Prostate gland (tissue), 2 donors: ENCODE results near the gene ANKRD16. TPM values are rescaled to one million over a fixed set of nuclear protein-coding genes. Genes with fewer than 3 reads are reported as not detected.

Experiments used
- DNase-seq: peaks from one replicate; pipeline ENCODE4 v3.0.0-alpha.2; 2019; ENCODE audit warnings: low spot score
- H3K27ac ChIP-seq, 2 donors: fragments of 200-600 bp; sonication (generic); 2 replicates each; pipeline ENCODE4 v1.5.1; 2017 to 2019
- H3K27me3 ChIP-seq: fragments of 200-600 bp; sonication (generic); replicated peaks from 2 replicates; pipeline ENCODE4 v1.5.1; 2019; ENCODE audit not compliant: insufficient read depth
- H3K36me3 ChIP-seq, 2 donors: fragments of 200-600 bp; sonication (generic); 1 replicate in 1 of 2; 2 replicates in 1 of 2; pipeline versions ENCODE4 v1.5.1 to v1.8.1; 2017 to 2019
- H3K4me1 ChIP-seq: fragments of 200-600 bp; sonication (generic); replicated peaks from 2 replicates; pipeline ENCODE4 v1.5.1; 2019
- H3K4me3 ChIP-seq, 2 donors: fragments of 200-600 bp; sonication (generic); 2 replicates each; pipeline ENCODE4 v1.5.1; 2017 to 2019
- H3K9me3 ChIP-seq: fragments of 200-600 bp; sonication (generic); 2 replicates; pipeline ENCODE4 v1.5.1; 2017
- POLR2A ChIP-seq: fragments of 450-650 bp; IDR thresholded peaks from one replicate; pipeline ENCODE4 v1.6.1; 2016; ENCODE audit warnings: antibody characterized with exemption, mild to moderate bottlenecking
- POLR2AphosphoS5 ChIP-seq: sonication (generic); formaldehyde crosslinking; IDR thresholded peaks from one replicate; pipeline ENCODE4 v1.6.1; 2017; ENCODE audit warnings: antibody characterized with exemption
- WGBS: methylation state at CpG from one replicate; pipeline ENCODE4 v1.1.5; 2018; 5-methylcytosine and 5-hydroxymethylcytosine counted together
- intact Hi-C: fragments of 100-400 bp; cut with DNase I; formaldehyde crosslinking; loops from one replicate; pipeline ENCODE4 v1.14.2; 2022
- total RNA-seq, 2 donors: library from RNA; depleted of rRNA; stranded (reverse); fragments of >200 nt; gene quantifications; one replicate each; pipeline ENCODE4 v1.1.0, GENCODE V29; 2016
- TF ChIP-seq, protein P1 (sequence below), 4 experiments: fragments of 200-600 bp in 2 of 4; fragments of 450-650 bp in 2 of 4; sonication (generic) in 2 of 4; IDR thresholded peaks; 1 replicate in 3 of 4; 2 replicates in 1 of 4; pipeline ENCODE4 v1.5.1; 2016 to 2019; ENCODE audit warnings: antibody characterized with exemption in 4 of 4, mild to moderate bottlenecking in 2 of 4, moderate library complexity in 2 of 4

The ANKRD16 gene
- total RNA-seq, 2 donors from 2014 or later = 14.4 to 20.1 TPM

DNA sequence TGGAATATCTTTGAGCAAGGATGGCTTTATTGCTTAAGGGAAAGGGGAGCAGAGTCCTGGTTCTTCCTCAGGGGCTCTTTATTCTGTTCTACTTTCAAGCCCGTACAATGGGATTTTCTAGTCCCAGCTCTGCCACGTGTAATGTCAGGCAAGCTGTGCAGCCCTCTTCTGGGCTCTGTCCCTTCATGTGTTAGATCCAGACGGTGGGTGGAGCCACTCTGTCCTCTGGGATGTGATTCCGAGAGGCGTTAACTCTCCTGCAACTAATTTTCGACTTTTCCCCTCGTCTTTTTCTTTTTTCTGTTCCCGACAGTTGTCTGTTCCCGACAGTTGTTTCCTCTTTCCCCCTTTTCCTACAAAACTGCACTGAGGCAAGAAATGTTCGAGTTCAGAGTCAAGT, 35.2 kb upstream of the ANKRD16 start:
- Histone ChIP-seq H3K27me3 (no peaks in the 10 kb centered on the region), H3K4me3 (no peak overlapping the region), H3K27ac (no peak overlapping the region), H3K9me3 (no peaks in the 10 kb centered on the region), H3K4me1 (no peaks in the 10 kb centered on the region), H3K36me3 (peaks cover 8 to 18% of the 10 kb centered on the region in 2 donors)
- 89% methylated on average over 10 of the region's 10 CpGs for WGBS
- intact Hi-C loops = no loop called here
- TF ChIP-seq POLR2AphosphoS5 (no peak), POLR2A (no peak)
- TF ChIP-seq, protein P1, sequence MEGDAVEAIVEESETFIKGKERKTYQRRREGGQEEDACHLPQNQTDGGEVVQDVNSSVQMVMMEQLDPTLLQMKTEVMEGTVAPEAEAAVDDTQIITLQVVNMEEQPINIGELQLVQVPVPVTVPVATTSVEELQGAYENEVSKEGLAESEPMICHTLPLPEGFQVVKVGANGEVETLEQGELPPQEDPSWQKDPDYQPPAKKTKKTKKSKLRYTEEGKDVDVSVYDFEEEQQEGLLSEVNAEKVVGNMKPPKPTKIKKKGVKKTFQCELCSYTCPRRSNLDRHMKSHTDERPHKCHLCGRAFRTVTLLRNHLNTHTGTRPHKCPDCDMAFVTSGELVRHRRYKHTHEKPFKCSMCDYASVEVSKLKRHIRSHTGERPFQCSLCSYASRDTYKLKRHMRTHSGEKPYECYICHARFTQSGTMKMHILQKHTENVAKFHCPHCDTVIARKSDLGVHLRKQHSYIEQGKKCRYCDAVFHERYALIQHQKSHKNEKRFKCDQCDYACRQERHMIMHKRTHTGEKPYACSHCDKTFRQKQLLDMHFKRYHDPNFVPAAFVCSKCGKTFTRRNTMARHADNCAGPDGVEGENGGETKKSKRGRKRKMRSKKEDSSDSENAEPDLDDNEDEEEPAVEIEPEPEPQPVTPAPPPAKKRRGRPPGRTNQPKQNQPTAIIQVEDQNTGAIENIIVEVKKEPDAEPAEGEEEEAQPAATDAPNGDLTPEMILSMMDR (IDR thresholded peaks at IDR 0.05) = no peak
- DNase-seq = no peak

DNA sequence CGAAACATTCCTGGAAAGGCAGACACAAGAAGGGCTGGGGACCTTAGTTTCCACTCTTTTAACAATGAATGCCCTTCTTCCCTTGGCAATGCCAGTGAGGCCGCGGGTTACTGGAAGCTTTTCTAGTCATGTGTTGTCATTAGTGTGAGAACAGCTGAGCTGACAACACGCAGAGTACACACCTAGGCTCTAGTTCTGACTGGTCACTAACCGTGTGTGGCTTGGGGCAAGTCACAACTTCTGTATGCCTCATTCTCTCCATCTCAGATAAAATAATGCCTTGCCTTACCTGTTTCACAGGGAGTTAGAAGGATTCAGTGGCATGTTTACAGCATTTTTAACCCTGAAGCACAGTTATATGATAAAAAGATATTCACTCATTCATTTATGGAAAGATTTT, 32.1 kb upstream of the ANKRD16 start:
- Histone ChIP-seq H3K36me3 (peaks cover 14 to 18% of the 10 kb centered on the region in 2 donors), H3K9me3 (no peaks in the 10 kb centered on the region), H3K4me3 (no peak overlapping the region), H3K27me3 (no peaks in the 10 kb centered on the region), H3K4me1 (no peaks in the 10 kb centered on the region), H3K27ac (no peak overlapping the region)
- WGBS = 81% methylated on average over 5 of the region's 5 CpGs
- intact Hi-C loops = no loop called here
- DNase-seq = no peak
- TF ChIP-seq POLR2AphosphoS5 (no peak), POLR2A (no peak)
- TF ChIP-seq, protein P1 (IDR thresholded peaks at IDR 0.05) = no peak

DNA sequence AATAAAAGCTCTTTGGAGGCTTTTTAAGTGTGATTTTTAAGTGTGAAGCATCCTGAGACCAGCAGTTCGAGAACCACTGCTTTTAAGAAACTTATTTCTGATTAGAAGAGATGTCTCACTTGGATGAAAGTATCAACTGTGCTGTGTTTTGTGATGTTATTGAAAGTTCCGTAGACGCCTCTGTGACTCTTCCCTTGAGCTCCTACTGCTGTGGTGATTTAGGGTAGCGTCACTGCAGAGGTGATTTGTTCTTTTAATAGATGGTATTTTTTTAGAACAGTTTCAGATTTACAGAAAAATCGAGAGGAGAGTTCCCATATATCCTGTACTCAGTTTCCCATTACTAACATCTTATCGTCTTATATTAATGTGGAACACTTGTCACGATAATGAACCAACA, 29.9 kb upstream of the ANKRD16 start:
- DNase-seq = no peak
- Histone ChIP-seq H3K4me1 (no peaks in the 10 kb centered on the region), H3K4me3 (no peak overlapping the region), H3K9me3 (no peaks in the 10 kb centered on the region), H3K36me3 (peaks cover 10 to 18% of the 10 kb centered on the region in 2 donors), H3K27me3 (no peaks in the 10 kb centered on the region), H3K27ac (no peak overlapping the region)
- intact Hi-C loops = no loop called here
- 97% methylated on average over 7 of the region's 7 CpGs for WGBS
- TF ChIP-seq, protein P1 (IDR thresholded peaks at IDR 0.05) = no peak
- no peak for TF ChIP-seq POLR2AphosphoS5
- no peak for TF ChIP-seq POLR2A

DNA sequence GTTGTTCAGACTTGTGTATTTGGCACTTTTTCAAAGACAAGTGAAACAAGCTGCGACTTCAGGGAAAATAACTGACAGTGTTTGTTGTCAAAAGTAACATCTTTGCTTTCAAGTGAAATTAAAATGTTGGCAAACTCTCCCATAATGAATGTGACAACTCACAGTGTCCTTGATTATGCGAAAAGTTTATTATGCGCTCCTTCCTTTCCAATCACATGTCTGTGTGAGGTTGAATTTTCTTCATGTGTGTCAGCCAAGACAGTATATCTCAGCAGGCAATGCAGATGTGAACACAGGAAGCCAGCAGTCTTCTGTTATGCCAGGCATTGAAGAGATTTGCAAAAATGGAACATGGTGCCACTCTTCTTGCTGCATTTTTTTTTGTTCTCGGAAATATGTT, 29.1 kb upstream of the ANKRD16 start:
- Histone ChIP-seq H3K9me3 (no peaks in the 10 kb centered on the region), H3K27ac (no peak overlapping the region), H3K27me3 (no peaks in the 10 kb centered on the region), H3K4me3 (no peak overlapping the region), H3K4me1 (no peaks in the 10 kb centered on the region), H3K36me3 (peaks cover 10% of the 10 kb centered on the region in 2 donors)
- no peak for TF ChIP-seq POLR2A
- no peak for TF ChIP-seq POLR2AphosphoS5
- TF ChIP-seq, protein P1 (IDR thresholded peaks at IDR 0.05) = no peak
- DNase-seq = no peak
- intact Hi-C loops = no loop called here
- 65% methylated on average over 4 of the region's 4 CpGs for WGBS

DNA sequence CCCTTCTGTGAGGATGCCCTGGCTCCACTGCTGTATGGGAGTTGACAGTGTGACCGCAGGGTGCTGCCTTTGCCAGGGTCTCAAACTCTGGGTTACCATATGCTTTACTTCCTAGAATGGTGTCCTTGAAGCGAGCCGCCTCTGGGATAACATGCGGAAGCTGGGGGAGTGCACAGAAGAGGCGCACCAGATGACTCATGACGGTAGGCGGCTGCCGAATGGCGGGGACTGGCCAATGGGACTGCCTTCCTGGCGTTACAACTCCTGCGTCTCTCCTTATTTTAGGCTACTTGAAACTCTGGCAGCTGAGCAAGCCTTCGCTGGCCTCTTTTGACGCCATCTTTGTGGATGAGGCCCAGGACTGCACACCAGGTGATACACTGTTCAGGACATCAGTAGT, 27.6 kb upstream of the ANKRD16 start:
- H3K9me3 ChIP-seq = no peaks in the 10 kb centered on the region
- peaks cover 5 to 6% of the 10 kb centered on the region in 2 donors for H3K36me3 ChIP-seq
- TF ChIP-seq, protein P1 (IDR thresholded peaks at IDR 0.05) = no peak
- no peak for TF ChIP-seq POLR2AphosphoS5
- no peak for TF ChIP-seq POLR2A
- no peak for DNase-seq
- WGBS = 97% methylated on average over 12 of the region's 13 CpGs
- H3K27me3 ChIP-seq = no peaks in the 10 kb centered on the region
- no peak overlapping the region for H3K4me3 ChIP-seq
- H3K4me1 ChIP-seq = no peaks in the 10 kb centered on the region
- intact Hi-C loops = no loop called here
- H3K27ac ChIP-seq = no peak overlapping the region
